ENCODE results near the gene ENPP7. TPM values are rescaled to one million over a fixed set of nuclear protein-coding genes. Genes with fewer than 3 reads are reported as not detected.

Gene ENPP7
- total and polyA plus RNA-seq, 5 donors from 2014 or later: 0.08 TPM; not detected in 4

DNA sequence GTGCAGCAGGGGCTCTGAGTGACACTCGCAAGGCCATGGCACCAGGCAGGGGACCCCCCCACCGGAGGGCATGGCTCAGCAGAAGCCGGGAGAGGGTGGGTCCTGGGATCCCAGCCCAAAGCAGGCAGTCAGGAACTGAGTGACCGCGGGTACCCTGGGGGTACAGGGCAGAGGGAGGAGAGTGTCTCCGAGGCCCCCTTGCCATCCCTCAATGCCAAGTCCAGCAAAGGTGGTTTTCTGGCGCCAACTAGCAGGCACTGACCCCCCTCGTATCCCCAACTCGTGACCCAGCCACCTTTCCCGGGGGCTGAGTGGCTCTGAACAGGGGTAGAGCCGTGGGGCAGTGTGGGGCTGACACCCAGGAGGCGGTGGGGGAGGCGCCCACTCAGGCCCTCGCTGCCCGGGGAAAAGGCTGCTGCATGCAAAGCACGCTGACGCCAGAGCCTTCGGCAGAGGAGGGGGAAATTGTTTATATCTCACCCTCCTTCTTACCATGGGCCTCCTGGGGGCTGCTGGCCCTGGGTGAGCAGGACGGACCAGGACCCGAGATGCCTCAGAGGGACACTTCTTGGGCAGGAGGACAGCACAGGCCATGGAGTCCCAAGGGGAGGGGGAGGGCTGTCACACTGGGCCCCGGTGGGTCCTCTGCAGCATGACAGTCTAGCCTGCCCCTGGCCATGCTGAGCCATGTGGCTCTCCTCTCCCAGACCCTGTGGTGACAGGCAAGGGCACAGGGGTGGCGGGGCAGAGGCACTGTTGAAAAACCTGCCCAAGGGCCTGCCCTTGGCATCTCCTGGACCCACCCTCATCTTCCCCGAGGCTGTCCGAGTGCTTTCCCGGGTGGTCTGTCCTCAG, 14.6 kb upstream of the ENPP7 start:
- Mint-ChIP-seq H3K4me1 (no peaks in the 10 kb centered on the region), H3K27ac (no peak overlapping the region), H3K4me3 (no peak overlapping the region), H3K36me3 (no peaks in the 10 kb centered on the region), H3K27me3 (peaks cover 9% of the 10 kb centered on the region), H3K9me3 (peaks cover 0 to 1% (median 0%) of the 10 kb centered on the region in 7 donors)
- ATAC-seq (ENCODE audit: low read depth in 2 of 2) (no peak), DNase-seq (no peak)
- no peaks in the 10 kb centered on the region for H3K36me3 ChIP-seq (ENCODE audit: control insufficient read depth, insufficient read depth, low read length)
- H3K9me3 ChIP-seq (ENCODE audit: control insufficient read depth in 2 of 2, low read length in 2 of 2): no peaks in the 10 kb centered on the region
- no peak overlapping the region for H3K27ac ChIP-seq (ENCODE audit: insufficient read depth, low read length, poor library complexity, severe bottlenecking)
- H3K4me1 ChIP-seq (ENCODE audit: control insufficient read depth, insufficient read depth, low read length, poor library complexity, severe bottlenecking): no peaks in the 10 kb centered on the region
- H3K27me3 ChIP-seq (ENCODE audit: control insufficient read depth, insufficient read depth, low read length): no peaks in the 10 kb centered on the region
- H3K4me3 ChIP-seq (ENCODE audit: low read depth, low read length): no peak overlapping the region

- H3K4me1 Mint-ChIP-seq: no peaks in the 10 kb centered on the region
- no peak overlapping the region for H3K27ac ChIP-seq (ENCODE audit: insufficient read depth, low read length, poor library complexity, severe bottlenecking)
- no peak overlapping the region for H3K27ac Mint-ChIP-seq
- no peak overlapping the region for H3K4me3 ChIP-seq (ENCODE audit: low read depth, low read length)
- H3K27me3 ChIP-seq (ENCODE audit: control insufficient read depth, insufficient read depth, low read length): no peaks in the 10 kb centered on the region
- no peaks in the 10 kb centered on the region for H3K36me3 ChIP-seq (ENCODE audit: control insufficient read depth, insufficient read depth, low read length)
- DNase-seq: no peak
- H3K9me3 Mint-ChIP-seq: no peaks in the 10 kb centered on the region
- H3K4me1 ChIP-seq (ENCODE audit: control insufficient read depth, insufficient read depth, low read length, poor library complexity, severe bottlenecking): no peaks in the 10 kb centered on the region
- H3K4me3 Mint-ChIP-seq: no peak overlapping the region
- H3K27me3 Mint-ChIP-seq: peaks cover under 1% of the 10 kb centered on the region
- no peaks in the 10 kb centered on the region for H3K36me3 Mint-ChIP-seq
- no peaks in the 10 kb centered on the region for H3K9me3 ChIP-seq (ENCODE audit: control insufficient read depth in 2 of 2, low read length in 2 of 2)
- ATAC-seq (ENCODE audit: low read depth in 2 of 2): no peak
These were observed 9.9 kb upstream of the ENPP7 start for GRCh38 chr17:79720705-79721292.

GRCh38 chr17:79721993-79722671, 8.6 kb upstream of the ENPP7 start:
- Histone ChIP-seq H3K27ac (ENCODE audit: insufficient read depth, low read length, poor library complexity, severe bottlenecking) (no peak overlapping the region), H3K4me3 (ENCODE audit: low read depth, low read length) (no peak overlapping the region), H3K9me3 (ENCODE audit: control insufficient read depth in 2 of 2, low read length in 2 of 2) (no peaks in the 10 kb centered on the region), H3K27me3 (ENCODE audit: control insufficient read depth, insufficient read depth, low read length) (no peaks in the 10 kb centered on the region), H3K4me1 (ENCODE audit: control insufficient read depth, insufficient read depth, low read length, poor library complexity, severe bottlenecking) (no peaks in the 10 kb centered on the region), H3K36me3 (ENCODE audit: control insufficient read depth, insufficient read depth, low read length) (no peaks in the 10 kb centered on the region)
- peaks cover 0 to 3% (median 0%) of the 10 kb centered on the region in 4 donors for H3K4me1 Mint-ChIP-seq
- H3K4me3 Mint-ChIP-seq: no peak overlapping the region
- H3K27me3 Mint-ChIP-seq: no peaks in the 10 kb centered on the region
- no peak for ATAC-seq (ENCODE audit: low read depth in 2 of 2)
- H3K36me3 Mint-ChIP-seq: no peaks in the 10 kb centered on the region
- no peak for DNase-seq
- no peaks in the 10 kb centered on the region for H3K9me3 Mint-ChIP-seq
- no peak overlapping the region for H3K27ac Mint-ChIP-seq

DNA sequence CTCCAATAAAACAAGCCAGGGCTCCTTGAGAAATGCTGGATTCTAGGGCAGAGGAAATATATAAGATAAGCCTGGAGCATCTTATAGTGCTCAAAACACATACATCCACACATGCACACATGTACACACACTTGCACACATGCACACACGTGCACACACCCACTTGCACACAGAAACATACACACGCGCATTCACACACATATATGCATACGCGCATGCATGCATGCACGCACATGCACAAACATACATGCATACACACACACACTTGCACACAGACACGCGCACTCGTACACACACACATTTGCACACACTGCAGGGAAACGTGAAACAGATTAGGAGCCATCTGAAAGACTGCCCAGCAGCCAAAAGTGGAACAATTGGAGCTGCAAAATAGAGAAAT, 8.0 kb upstream of the ENPP7 start:
- no peak overlapping the region for H3K4me3 ChIP-seq (ENCODE audit: low read depth, low read length)

DNA sequence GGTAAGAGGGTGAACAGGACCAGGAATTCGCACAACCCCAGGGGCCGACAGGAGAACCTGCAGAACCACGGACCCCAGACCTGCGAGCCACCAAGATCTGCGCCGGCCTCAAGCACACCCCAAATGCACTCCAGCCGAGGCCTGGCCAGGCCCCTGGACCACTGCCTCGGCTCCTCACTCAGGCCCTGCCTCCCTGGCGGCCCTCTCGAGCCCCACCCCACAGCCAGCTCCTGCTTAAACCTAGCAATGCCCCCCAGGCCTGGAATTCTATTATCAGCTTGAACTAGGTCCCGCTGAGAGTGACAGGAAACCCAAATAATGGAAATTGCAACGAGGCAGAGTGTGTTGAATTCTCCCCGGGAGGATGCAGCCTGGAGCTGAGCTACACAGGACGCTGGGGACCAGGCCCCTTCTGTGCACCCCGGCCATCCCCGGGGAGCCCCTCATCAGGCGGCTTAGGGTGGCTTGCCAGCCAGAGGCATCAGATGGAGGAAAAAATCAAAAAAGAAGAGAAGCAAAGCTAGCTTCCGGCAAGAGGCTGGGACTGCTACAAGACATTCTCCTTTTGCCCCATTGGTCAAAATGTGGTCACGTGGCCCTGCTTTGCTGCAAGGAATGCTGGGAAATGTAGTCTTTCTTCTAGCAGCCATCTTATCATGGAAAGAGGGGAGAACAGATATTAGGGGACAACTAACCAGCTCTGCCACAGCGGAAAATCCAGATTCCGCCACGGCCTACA, 2.4 kb upstream of the ENPP7 start:
- H3K27ac Mint-ChIP-seq: peak overlapping the region; percentile 49 to 90 (median 78)
- peaks cover 0 to 2% (median 0%) of the 10 kb centered on the region in 7 donors for H3K9me3 Mint-ChIP-seq
- H3K36me3 Mint-ChIP-seq: no peaks in the 10 kb centered on the region
- no peaks in the 10 kb centered on the region for H3K27me3 ChIP-seq (ENCODE audit: control insufficient read depth, insufficient read depth, low read length)
- H3K4me3 Mint-ChIP-seq: peak overlapping the region; percentile 50 to 80 (median 73)
- ATAC-seq (ENCODE audit: low read depth in 2 of 2): peak; percentile 87 to 91
- DNase-seq: peak; percentile 74 to 95 (median 89)
- H3K27me3 Mint-ChIP-seq: no peaks in the 10 kb centered on the region
- peak overlapping the region; percentile 21 for H3K4me3 ChIP-seq (ENCODE audit: low read depth, low read length)
- H3K4me1 ChIP-seq (ENCODE audit: control insufficient read depth, insufficient read depth, low read length, poor library complexity, severe bottlenecking): peaks cover 4% of the 10 kb centered on the region
- peak overlapping the region; percentile 29 for H3K27ac ChIP-seq (ENCODE audit: insufficient read depth, low read length, poor library complexity, severe bottlenecking)
- peaks cover 0 to 30% (median 7%) of the 10 kb centered on the region in 4 donors for H3K4me1 Mint-ChIP-seq
- H3K36me3 ChIP-seq (ENCODE audit: control insufficient read depth, insufficient read depth, low read length): no peaks in the 10 kb centered on the region
- no peaks in the 10 kb centered on the region for H3K9me3 ChIP-seq (ENCODE audit: control insufficient read depth in 2 of 2, low read length in 2 of 2)

More for the DNA sequence above, 8.0 kb upstream of the ENPP7 start:
- Histone ChIP-seq H3K9me3 (ENCODE audit: control insufficient read depth in 2 of 2, low read length in 2 of 2) (no peaks in the 10 kb centered on the region), H3K27ac (ENCODE audit: insufficient read depth, low read length, poor library complexity, severe bottlenecking) (no peak overlapping the region), H3K27me3 (ENCODE audit: control insufficient read depth, insufficient read depth, low read length) (no peaks in the 10 kb centered on the region), H3K36me3 (ENCODE audit: control insufficient read depth, insufficient read depth, low read length) (no peaks in the 10 kb centered on the region), H3K4me1 (ENCODE audit: control insufficient read depth, insufficient read depth, low read length, poor library complexity, severe bottlenecking) (no peaks in the 10 kb centered on the region)
- H3K4me3 Mint-ChIP-seq: no peak overlapping the region
- no peak overlapping the region for H3K27ac Mint-ChIP-seq
- ATAC-seq (ENCODE audit: low read depth in 2 of 2) (no peak), DNase-seq (no peak)
- no peaks in the 10 kb centered on the region for H3K9me3 Mint-ChIP-seq
- H3K27me3 Mint-ChIP-seq: no peaks in the 10 kb centered on the region
- peaks cover 0 to 5% (median under 1%) of the 10 kb centered on the region in 4 donors for H3K4me1 Mint-ChIP-seq
- no peaks in the 10 kb centered on the region for H3K36me3 Mint-ChIP-seq

DNA sequence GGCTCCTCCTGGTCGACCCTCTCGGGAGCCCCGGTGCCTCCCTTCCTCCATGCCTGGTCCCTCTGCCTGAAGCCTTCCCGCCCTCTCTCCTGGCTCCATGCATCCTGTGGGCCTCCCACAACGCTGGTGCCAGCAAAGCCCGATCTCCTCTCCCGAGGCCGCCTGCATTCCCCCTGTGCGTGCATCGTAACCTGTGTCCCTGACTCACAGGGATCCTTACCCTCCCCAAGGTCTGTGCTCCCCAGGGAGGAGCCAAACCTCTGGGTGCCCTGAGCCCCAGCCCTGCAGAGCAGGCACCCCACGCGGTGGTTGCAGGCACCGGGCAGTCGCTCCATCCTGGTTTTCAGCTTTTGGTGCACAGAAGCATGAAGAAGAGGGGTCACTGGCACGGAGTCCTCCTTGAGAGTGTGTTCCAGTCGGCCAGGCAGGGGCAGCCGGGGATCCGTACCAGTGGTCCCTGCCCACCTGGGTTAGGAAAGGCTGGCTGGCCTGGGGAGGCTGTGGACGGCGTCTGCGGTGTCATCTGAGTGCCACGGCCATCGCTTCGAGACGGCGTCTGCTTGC, 1.8 kb upstream of the ENPP7 start:
- no peak for ATAC-seq (ENCODE audit: low read depth in 2 of 2)
- H3K27ac Mint-ChIP-seq: peak overlapping the region in 2 of 3 donors; percentile 78 to 90
- H3K36me3 Mint-ChIP-seq: no peaks in the 10 kb centered on the region
- no peaks in the 10 kb centered on the region for H3K27me3 Mint-ChIP-seq
- DNase-seq: no peak
- peaks cover 4% of the 10 kb centered on the region for H3K4me1 ChIP-seq (ENCODE audit: control insufficient read depth, insufficient read depth, low read length, poor library complexity, severe bottlenecking)
- no peaks in the 10 kb centered on the region for H3K9me3 ChIP-seq (ENCODE audit: control insufficient read depth in 2 of 2, low read length in 2 of 2)
- peaks cover 0 to 32% (median 7%) of the 10 kb centered on the region in 4 donors for H3K4me1 Mint-ChIP-seq
- H3K4me3 ChIP-seq (ENCODE audit: low read depth, low read length): peak overlapping the region; percentile 21
- H3K36me3 ChIP-seq (ENCODE audit: control insufficient read depth, insufficient read depth, low read length): no peaks in the 10 kb centered on the region
- H3K9me3 Mint-ChIP-seq: peaks cover 0 to 2% (median 0%) of the 10 kb centered on the region in 7 donors
- H3K27me3 ChIP-seq (ENCODE audit: control insufficient read depth, insufficient read depth, low read length): no peaks in the 10 kb centered on the region
- H3K27ac ChIP-seq (ENCODE audit: insufficient read depth, low read length, poor library complexity, severe bottlenecking): no peak overlapping the region
- peak overlapping the region in 3 of 4 donors; percentile 50 to 80 (median 78) for H3K4me3 Mint-ChIP-seq

DNA sequence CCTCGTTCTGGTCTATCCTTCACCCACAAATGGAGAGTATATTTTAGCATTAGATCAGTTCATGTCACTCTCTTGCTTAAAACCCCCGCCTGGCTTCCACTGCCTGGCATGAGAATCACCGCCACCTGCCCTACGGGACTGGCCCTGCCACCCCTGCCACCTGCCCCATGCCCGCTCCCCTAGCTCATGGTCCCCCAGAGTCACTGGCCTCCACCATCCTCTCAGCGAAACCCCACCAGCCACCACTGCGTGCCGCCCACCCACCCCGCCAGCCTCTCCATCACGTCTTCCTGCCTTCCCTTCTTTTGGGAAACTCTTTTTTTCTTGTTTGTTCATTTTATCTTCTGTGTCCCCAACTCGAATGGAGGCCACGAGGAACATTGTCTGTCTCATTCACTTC, 982 bp upstream of the ENPP7 start:
- Histone ChIP-seq H3K27ac (ENCODE audit: insufficient read depth, low read length, poor library complexity, severe bottlenecking) (no peak overlapping the region), H3K27me3 (ENCODE audit: control insufficient read depth, insufficient read depth, low read length) (no peaks in the 10 kb centered on the region), H3K4me3 (ENCODE audit: low read depth, low read length) (no peak overlapping the region), H3K4me1 (ENCODE audit: control insufficient read depth, insufficient read depth, low read length, poor library complexity, severe bottlenecking) (peaks cover 4% of the 10 kb centered on the region), H3K36me3 (ENCODE audit: control insufficient read depth, insufficient read depth, low read length) (no peaks in the 10 kb centered on the region), H3K9me3 (ENCODE audit: control insufficient read depth in 2 of 2, low read length in 2 of 2) (no peaks in the 10 kb centered on the region)
- Mint-ChIP-seq H3K4me3 (peak overlapping the region in 1 of 4 donors; percentile 53), H3K4me1 (peaks cover 0 to 32% (median 7%) of the 10 kb centered on the region in 4 donors), H3K27ac (no peak overlapping the region), H3K36me3 (no peaks in the 10 kb centered on the region), H3K27me3 (no peaks in the 10 kb centered on the region), H3K9me3 (peaks cover 0 to 2% (median 0%) of the 10 kb centered on the region in 7 donors)
- DNase-seq (no peak), ATAC-seq (ENCODE audit: low read depth in 2 of 2) (no peak)

Measured in CD4-positive, CD25-positive, alpha-beta regulatory T cell (primary cell).